WTC11 (cell line): Measurements from ENCODE around the gene KRTAP5-2. TPM values are rescaled to one million over a fixed set of nuclear protein-coding genes. Genes with fewer than 3 reads are reported as not detected.

Source experiments
- ATAC-seq: fragments of 200-7000 bp; cut with Tn5 transposase; 2 replicates; pipeline ENCODE4 v1.10.0; 2021; ENCODE audit warnings: mild to moderate bottlenecking, moderate library complexity
- CTCF ChIA-PET: fragments of 300-600 bp; sonication (Branson Sonifier 250); formaldehyde crosslinking; loops from one replicate; lab custom pipeline; 2021; ENCODE audit warnings: antibody characterized with exemption; lab: Charles Lee
- POLR2A ChIA-PET: fragments of 350-600 bp; sonication (Branson Sonifier 250); formaldehyde crosslinking; loops from one replicate; lab custom pipeline; 2021; ENCODE audit warnings: antibody characterized with exemption; lab: Charles Lee
- DNase-seq: peaks from one replicate; pipeline ENCODE4 v3.0.0; 2021; ENCODE audit warnings: low spot score
- H3K27ac Mint-ChIP-seq: 2 replicates; pipeline ENCODE4 v1.8.0; 2021; ENCODE audit warnings: mixed read lengths
- H3K27me3 Mint-ChIP-seq: 2 replicates; pipeline ENCODE4 v1.8.0; 2021; ENCODE audit warnings: low read depth, mild to moderate bottlenecking, moderate library complexity, mixed read lengths
- H3K36me3 Mint-ChIP-seq: 2 replicates; pipeline ENCODE4 v1.8.0; 2021; ENCODE audit warnings: mixed read lengths
- H3K4me1 Mint-ChIP-seq: 2 replicates; pipeline ENCODE4 v1.8.0; 2022; ENCODE audit warnings: mixed read lengths
- H3K4me3 Mint-ChIP-seq: 2 replicates; pipeline ENCODE4 v1.8.0; 2021; ENCODE audit warnings: mild to moderate bottlenecking, moderate library complexity, mixed read lengths
- H3K9me3 Mint-ChIP-seq: 2 replicates; pipeline ENCODE4 v1.8.0; 2021; ENCODE audit warnings: mixed read lengths
- GABPB1 ChIP-seq: sonication (generic); formaldehyde crosslinking; IDR thresholded peaks from 2 replicates; pipeline ENCODE4 v1.8.1; 2023; ENCODE audit warnings: mild to moderate bottlenecking, missing genetic modification reagents
- GRHL2 ChIP-seq: fragments of 250-450 bp; sonication (Bioruptor Pico); IDR thresholded peaks from 2 replicates; pipeline ENCODE4 v1.8.0; 2022; ENCODE audit warnings: mild to moderate bottlenecking, moderate library complexity; ENCODE audit not compliant: insufficient replicate concordance, severe bottlenecking
- JUN ChIP-seq: sonication (generic); formaldehyde crosslinking; IDR thresholded peaks from 2 replicates; pipeline ENCODE4 v1.8.0; 2023; ENCODE audit warnings: mild to moderate bottlenecking, missing genetic modification reagents
- MYBL2 ChIP-seq: sonication (generic); formaldehyde crosslinking; IDR thresholded peaks from 2 replicates; pipeline ENCODE4 v1.8.1; 2023; ENCODE audit warnings: mild to moderate bottlenecking, moderate library complexity, missing genetic modification reagents
- NFATC4 ChIP-seq: fragments of 250-450 bp; sonication (Bioruptor Pico); IDR thresholded peaks from 2 replicates; pipeline ENCODE4 v1.9.0; 2021; ENCODE audit warnings: mild to moderate bottlenecking
- NFYB ChIP-seq: sonication (generic); formaldehyde crosslinking; conservative IDR thresholded peaks from 2 replicates; pipeline ENCODE4 v1.8.0; 2022; ENCODE audit warnings: low read depth, missing genetic modification reagents
- NR1H2 ChIP-seq: sonication (generic); formaldehyde crosslinking; IDR thresholded peaks from 2 replicates; pipeline ENCODE4 v1.9.0; 2021; ENCODE audit warnings: mild to moderate bottlenecking, moderate library complexity, missing genetic modification reagents
- PRRX2 ChIP-seq: fragments of 250-450 bp; sonication (Bioruptor Pico); IDR thresholded peaks from 2 replicates; pipeline ENCODE4 v1.8.0; 2021; ENCODE audit warnings: mild to moderate bottlenecking
- SOX15 ChIP-seq: fragments of 250-450 bp; sonication (Bioruptor Pico); IDR thresholded peaks from 2 replicates; pipeline ENCODE4 v1.9.0; 2021; ENCODE audit warnings: mild to moderate bottlenecking
- SP1 ChIP-seq: sonication (generic); formaldehyde crosslinking; conservative IDR thresholded peaks from 2 replicates; pipeline ENCODE4 v1.8.1; 2022; ENCODE audit warnings: missing genetic modification reagents
- TCF7 ChIP-seq: sonication (generic); formaldehyde crosslinking; IDR thresholded peaks from 2 replicates; pipeline ENCODE4 v1.8.0; 2022; ENCODE audit warnings: mild to moderate bottlenecking, low read depth, missing genetic modification reagents, moderate library complexity
- TP53 ChIP-seq: sonication (generic); formaldehyde crosslinking; IDR thresholded peaks from 2 replicates; pipeline ENCODE4 v1.8.1; 2023; ENCODE audit warnings: mild to moderate bottlenecking, missing genetic modification reagents
- ZNF396 ChIP-seq: fragments of 250-450 bp; sonication (Bioruptor Pico); IDR thresholded peaks from 2 replicates; pipeline ENCODE4 v1.8.0; 2021; ENCODE audit warnings: mild to moderate bottlenecking, moderate library complexity, borderline replicate concordance
- total RNA-seq: library from RNA; stranded (reverse); gene quantifications from 3 replicates; pipeline ENCODE4 v1.2.3, GENCODE V29; 2021
- TF ChIP-seq, protein P1 (sequence below): sonication (generic); formaldehyde crosslinking; IDR thresholded peaks from 2 replicates; pipeline ENCODE4 v1.8.1; 2022; ENCODE audit warnings: low read depth, missing genetic modification reagents, borderline replicate concordance
- TF ChIP-seq, protein P2 (sequence below): sonication (generic); formaldehyde crosslinking; IDR thresholded peaks from 2 replicates; pipeline ENCODE4 v1.8.1; 2022; ENCODE audit warnings: mild to moderate bottlenecking, moderate library complexity, missing genetic modification reagents
- TF ChIP-seq, protein P3 (sequence below): sonication (generic); formaldehyde crosslinking; IDR thresholded peaks from 2 replicates; pipeline ENCODE4 v1.8.1; 2023; ENCODE audit warnings: mild to moderate bottlenecking, moderate library complexity, missing genetic modification reagents
- TF ChIP-seq, protein P4 (sequence below): sonication (generic); formaldehyde crosslinking; IDR thresholded peaks from 2 replicates; pipeline ENCODE4 v1.8.1; 2022; ENCODE audit warnings: low read depth, mild to moderate bottlenecking, moderate library complexity, missing genetic modification reagents, borderline replicate concordance
- TF ChIP-seq, protein P5 (sequence below): sonication (generic); formaldehyde crosslinking; IDR thresholded peaks from 2 replicates; pipeline ENCODE4 v1.8.1; 2023; ENCODE audit warnings: mild to moderate bottlenecking, missing genetic modification reagents, moderate library complexity
- TF ChIP-seq, protein P6 (sequence below): fragments of 250-450 bp; sonication (Bioruptor Pico); conservative IDR thresholded peaks from 2 replicates; pipeline ENCODE4 v1.9.0; 2021; ENCODE audit warnings: mild to moderate bottlenecking
- TF ChIP-seq, protein P7 (sequence below): sonication (generic); formaldehyde crosslinking; IDR thresholded peaks from 2 replicates; pipeline ENCODE4 v1.8.1; 2023; ENCODE audit warnings: mild to moderate bottlenecking, missing genetic modification reagents, moderate library complexity

Gene KRTAP5-2
- total RNA-seq, 1 experiment from 2014 or later: not detected

DNA sequence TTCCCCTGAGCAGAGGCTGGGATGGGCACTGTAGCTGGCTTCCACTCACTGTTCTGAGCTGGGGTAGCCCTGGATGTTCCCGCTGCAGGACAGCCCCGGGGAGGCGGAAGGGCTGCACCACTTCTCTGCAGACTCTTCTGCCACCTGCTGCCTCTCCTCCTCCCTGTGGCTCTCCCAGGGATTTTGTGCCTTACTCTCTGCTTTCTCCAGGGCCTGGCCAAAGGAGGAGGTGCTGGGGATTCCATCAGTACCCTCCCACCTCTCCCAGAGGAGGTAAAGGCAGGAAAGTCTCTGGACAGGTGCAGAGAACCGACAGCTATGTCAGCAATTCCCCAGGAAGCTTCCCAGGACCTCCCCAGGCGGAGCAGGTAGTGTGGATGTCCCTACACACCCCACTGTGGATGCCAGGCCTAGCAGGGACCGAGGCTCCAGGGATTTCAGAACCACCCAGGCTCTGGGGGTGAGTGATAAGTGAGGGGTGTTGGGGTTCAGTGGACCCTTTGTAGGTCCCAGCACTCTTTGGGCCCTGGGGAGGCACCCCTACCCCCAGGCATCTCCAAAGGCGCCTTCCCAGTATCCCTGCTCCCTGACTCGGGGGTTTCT is 37.3 kb downstream of the KRTAP5-2 start:
- TF ChIP-seq, protein P1, sequence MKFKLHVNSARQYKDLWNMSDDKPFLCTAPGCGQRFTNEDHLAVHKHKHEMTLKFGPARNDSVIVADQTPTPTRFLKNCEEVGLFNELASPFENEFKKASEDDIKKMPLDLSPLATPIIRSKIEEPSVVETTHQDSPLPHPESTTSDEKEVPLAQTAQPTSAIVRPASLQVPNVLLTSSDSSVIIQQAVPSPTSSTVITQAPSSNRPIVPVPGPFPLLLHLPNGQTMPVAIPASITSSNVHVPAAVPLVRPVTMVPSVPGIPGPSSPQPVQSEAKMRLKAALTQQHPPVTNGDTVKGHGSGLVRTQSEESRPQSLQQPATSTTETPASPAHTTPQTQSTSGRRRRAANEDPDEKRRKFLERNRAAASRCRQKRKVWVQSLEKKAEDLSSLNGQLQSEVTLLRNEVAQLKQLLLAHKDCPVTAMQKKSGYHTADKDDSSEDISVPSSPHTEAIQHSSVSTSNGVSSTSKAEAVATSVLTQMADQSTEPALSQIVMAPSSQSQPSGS: no peak
- TF ChIP-seq NFATC4 (CRISPR knock-in tag) (no peak), NR1H2 (no peak), JUN (CRISPR knock-in tag) (no peak), TP53 (no peak), PRRX2 (CRISPR knock-in tag) (no peak), MYBL2 (CRISPR knock-in tag) (no peak), SOX15 (CRISPR knock-in tag) (no peak), TCF7 (CRISPR knock-in tag) (no peak), NFYB (CRISPR knock-in tag) (no peak), SP1 (CRISPR knock-in tag) (no peak), GABPB1 (CRISPR knock-in tag) (no peak), GRHL2 (CRISPR knock-in tag) (no peak), ZNF396 (CRISPR knock-in tag) (no peak)
- TF ChIP-seq, protein P2, sequence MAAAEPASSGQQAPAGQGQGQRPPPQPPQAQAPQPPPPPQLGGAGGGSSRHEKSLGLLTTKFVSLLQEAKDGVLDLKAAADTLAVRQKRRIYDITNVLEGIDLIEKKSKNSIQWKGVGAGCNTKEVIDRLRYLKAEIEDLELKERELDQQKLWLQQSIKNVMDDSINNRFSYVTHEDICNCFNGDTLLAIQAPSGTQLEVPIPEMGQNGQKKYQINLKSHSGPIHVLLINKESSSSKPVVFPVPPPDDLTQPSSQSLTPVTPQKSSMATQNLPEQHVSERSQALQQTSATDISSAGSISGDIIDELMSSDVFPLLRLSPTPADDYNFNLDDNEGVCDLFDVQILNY (CRISPR knock-in tag): no peak
- TF ChIP-seq, protein P3, sequence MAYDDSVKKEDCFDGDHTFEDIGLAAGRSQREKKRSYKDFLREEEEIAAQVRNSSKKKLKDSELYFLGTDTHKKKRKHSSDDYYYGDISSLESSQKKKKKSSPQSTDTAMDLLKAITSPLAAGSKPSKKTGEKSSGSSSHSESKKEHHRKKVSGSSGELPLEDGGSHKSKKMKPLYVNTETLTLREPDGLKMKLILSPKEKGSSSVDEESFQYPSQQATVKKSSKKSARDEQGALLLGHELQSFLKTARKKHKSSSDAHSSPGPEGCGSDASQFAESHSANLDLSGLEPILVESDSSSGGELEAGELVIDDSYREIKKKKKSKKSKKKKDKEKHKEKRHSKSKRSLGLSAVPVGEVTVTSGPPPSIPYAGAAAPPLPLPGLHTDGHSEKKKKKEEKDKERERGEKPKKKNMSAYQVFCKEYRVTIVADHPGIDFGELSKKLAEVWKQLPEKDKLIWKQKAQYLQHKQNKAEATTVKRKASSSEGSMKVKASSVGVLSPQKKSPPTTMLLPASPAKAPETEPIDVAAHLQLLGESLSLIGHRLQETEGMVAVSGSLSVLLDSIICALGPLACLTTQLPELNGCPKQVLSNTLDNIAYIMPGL (CRISPR knock-in tag): no peak
- TF ChIP-seq, protein P4, sequence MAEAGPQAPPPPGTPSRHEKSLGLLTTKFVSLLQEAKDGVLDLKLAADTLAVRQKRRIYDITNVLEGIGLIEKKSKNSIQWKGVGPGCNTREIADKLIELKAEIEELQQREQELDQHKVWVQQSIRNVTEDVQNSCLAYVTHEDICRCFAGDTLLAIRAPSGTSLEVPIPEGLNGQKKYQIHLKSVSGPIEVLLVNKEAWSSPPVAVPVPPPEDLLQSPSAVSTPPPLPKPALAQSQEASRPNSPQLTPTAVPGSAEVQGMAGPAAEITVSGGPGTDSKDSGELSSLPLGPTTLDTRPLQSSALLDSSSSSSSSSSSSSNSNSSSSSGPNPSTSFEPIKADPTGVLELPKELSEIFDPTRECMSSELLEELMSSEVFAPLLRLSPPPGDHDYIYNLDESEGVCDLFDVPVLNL (CRISPR knock-in tag): no peak
- TF ChIP-seq, protein P5, sequence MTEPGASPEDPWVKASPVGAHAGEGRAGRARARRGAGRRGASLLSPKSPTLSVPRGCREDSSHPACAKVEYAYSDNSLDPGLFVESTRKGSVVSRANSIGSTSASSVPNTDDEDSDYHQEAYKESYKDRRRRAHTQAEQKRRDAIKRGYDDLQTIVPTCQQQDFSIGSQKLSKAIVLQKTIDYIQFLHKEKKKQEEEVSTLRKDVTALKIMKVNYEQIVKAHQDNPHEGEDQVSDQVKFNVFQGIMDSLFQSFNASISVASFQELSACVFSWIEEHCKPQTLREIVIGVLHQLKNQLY (CRISPR knock-in tag): no peak
- TF ChIP-seq, protein P6, sequence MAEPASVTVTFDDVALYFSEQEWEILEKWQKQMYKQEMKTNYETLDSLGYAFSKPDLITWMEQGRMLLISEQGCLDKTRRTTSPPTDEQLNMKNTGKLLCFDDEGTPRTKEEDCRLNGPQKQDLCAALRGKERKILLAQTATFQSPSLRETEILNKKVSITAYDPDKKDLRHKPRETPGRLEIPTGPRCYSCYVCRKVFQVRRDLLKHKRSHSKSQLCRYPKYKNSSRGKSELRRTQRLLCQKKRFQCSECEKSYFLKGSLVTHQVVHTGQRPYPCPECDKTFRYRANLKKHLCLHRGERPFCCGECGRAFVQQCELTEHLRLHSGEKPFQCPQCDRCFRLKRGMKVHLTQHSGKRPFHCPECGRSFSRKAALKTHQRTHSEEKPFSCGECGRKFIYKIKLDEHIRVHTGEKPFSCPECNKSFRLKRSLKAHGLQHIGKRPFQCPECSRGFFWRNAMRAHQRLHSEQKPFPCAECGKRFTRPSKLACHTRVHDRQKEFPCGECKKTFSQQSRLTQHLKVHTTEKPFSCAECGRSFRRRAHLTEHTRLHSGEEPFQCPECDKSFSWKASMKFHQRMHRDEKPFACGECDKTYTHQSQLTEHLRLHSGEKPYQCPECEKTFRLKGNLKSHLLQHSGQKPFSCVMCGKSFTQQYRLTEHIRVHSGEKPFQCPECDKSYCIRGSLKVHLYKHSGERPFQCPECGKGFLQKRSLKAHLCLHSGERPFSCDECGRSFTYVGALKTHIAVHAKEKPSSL (CRISPR knock-in tag): no peak
- TF ChIP-seq, protein P7, sequence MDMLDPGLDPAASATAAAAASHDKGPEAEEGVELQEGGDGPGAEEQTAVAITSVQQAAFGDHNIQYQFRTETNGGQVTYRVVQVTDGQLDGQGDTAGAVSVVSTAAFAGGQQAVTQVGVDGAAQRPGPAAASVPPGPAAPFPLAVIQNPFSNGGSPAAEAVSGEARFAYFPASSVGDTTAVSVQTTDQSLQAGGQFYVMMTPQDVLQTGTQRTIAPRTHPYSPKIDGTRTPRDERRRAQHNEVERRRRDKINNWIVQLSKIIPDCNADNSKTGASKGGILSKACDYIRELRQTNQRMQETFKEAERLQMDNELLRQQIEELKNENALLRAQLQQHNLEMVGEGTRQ (CRISPR knock-in tag): no peak
- H3K27me3 Mint-ChIP-seq: peaks cover 45% of the 10 kb centered on the region
- POLR2A ChIA-PET: interaction anchor here (3.2 kb wide), 1 partner anchor 13 kb away, joined by 16 read pairs; no protein-coding TSS in a partner anchor

More for the DNA sequence above, 37.3 kb downstream of the KRTAP5-2 start:
- peaks cover 17% of the 10 kb centered on the region for H3K4me1 Mint-ChIP-seq
- no peak overlapping the region for H3K27ac Mint-ChIP-seq
- H3K36me3 Mint-ChIP-seq: no peaks in the 10 kb centered on the region
- DNase-seq (no peak), ATAC-seq (no peak)
- no peak overlapping the region for H3K4me3 Mint-ChIP-seq
- no peaks in the 10 kb centered on the region for H3K9me3 Mint-ChIP-seq
- CTCF ChIA-PET: interaction anchor here (0.7 to 9.0 kb wide), 3 partner anchors 15 to 79 kb away, joined by 3 to 167 read pairs (median 72); no protein-coding TSS in a partner anchor
